Osteocyte (in vitro differentiated cells): ENCODE data around the gene WHRN. TPM values are rescaled to one million over a fixed set of nuclear protein-coding genes. Genes with fewer than 3 reads are reported as not detected.

Experiments
- DNase-seq: peaks from one replicate; pipeline ENCODE4 v3.0.0; 2021; ENCODE audit warnings: mixed read lengths; ENCODE audit not compliant: unreplicated experiment; ENCODE audit errors: extremely low spot score
- H3K27ac Mint-ChIP-seq: one replicate; pipeline ENCODE4 v1.8.0; 2021; ENCODE audit warnings: mild to moderate bottlenecking, mixed read lengths; ENCODE audit not compliant: unreplicated experiment
- H3K27me3 Mint-ChIP-seq: one replicate; pipeline ENCODE4 v1.8.0; 2021; ENCODE audit warnings: mixed read lengths; ENCODE audit not compliant: unreplicated experiment
- H3K36me3 Mint-ChIP-seq: one replicate; pipeline ENCODE4 v1.8.0; 2021; ENCODE audit warnings: mixed read lengths; ENCODE audit not compliant: unreplicated experiment
- H3K4me1 Mint-ChIP-seq: one replicate; pipeline ENCODE4 v1.8.0; 2021; ENCODE audit warnings: mixed read lengths; ENCODE audit not compliant: unreplicated experiment
- H3K4me3 Mint-ChIP-seq: one replicate; pipeline ENCODE4 v1.8.0; 2021; ENCODE audit warnings: mild to moderate bottlenecking, moderate library complexity, mixed read lengths; ENCODE audit not compliant: unreplicated experiment
- H3K9me3 Mint-ChIP-seq: one replicate; pipeline ENCODE4 v1.8.0; 2021; ENCODE audit warnings: mixed read lengths; ENCODE audit not compliant: unreplicated experiment
- total RNA-seq: library from RNA; stranded (reverse); gene quantifications from 2 replicates; pipeline ENCODE4 v1.2.1, GENCODE V29; 2021
- TF ChIP-seq, protein P1 (sequence below): fragments of 200-600 bp; sonication (generic); IDR thresholded peaks from 2 replicates; pipeline ENCODE4 v1.5.0; 2021; ENCODE audit warnings: antibody characterized with exemption, mild to moderate bottlenecking, moderate library complexity

WHRN gene
- total RNA-seq, 1 donor from 2014 or later = 12.0 TPM

- Mint-ChIP-seq H3K4me3 (no peak overlapping the region), H3K27me3 (peaks cover 9% of the 10 kb centered on the region), H3K27ac (no peak overlapping the region), H3K4me1 (no peaks in the 10 kb centered on the region), H3K36me3 (no peaks in the 10 kb centered on the region), H3K9me3 (no peaks in the 10 kb centered on the region)
- DNase-seq = no peak
- TF ChIP-seq, protein P1, sequence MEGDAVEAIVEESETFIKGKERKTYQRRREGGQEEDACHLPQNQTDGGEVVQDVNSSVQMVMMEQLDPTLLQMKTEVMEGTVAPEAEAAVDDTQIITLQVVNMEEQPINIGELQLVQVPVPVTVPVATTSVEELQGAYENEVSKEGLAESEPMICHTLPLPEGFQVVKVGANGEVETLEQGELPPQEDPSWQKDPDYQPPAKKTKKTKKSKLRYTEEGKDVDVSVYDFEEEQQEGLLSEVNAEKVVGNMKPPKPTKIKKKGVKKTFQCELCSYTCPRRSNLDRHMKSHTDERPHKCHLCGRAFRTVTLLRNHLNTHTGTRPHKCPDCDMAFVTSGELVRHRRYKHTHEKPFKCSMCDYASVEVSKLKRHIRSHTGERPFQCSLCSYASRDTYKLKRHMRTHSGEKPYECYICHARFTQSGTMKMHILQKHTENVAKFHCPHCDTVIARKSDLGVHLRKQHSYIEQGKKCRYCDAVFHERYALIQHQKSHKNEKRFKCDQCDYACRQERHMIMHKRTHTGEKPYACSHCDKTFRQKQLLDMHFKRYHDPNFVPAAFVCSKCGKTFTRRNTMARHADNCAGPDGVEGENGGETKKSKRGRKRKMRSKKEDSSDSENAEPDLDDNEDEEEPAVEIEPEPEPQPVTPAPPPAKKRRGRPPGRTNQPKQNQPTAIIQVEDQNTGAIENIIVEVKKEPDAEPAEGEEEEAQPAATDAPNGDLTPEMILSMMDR = no peak
These were observed 27.4 kb upstream of the WHRN start for GRCh38 chr9:114532561-114533237.

DNA sequence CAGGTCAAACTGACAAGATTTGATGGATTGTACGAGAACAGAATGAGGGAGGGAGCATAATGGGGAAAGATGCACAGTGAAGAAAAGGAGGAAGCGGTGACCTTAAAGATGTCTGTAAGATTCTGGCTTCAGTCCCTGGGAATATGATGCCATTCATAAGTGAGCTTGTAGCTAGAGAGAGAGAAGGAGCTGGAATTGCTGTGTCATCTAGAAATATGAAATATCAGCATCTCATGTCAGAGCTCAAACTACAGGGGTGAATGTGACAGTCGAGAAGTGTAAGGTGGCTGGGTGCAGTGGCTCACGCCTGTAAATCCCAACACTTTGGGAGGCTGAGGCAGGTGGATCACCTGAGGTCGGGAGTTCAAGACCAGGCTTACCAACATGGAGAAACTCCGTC is 24.0 kb upstream of the WHRN start:
- no peak overlapping the region for H3K27ac Mint-ChIP-seq
- no peaks in the 10 kb centered on the region for H3K36me3 Mint-ChIP-seq
- H3K9me3 Mint-ChIP-seq = no peaks in the 10 kb centered on the region
- no peaks in the 10 kb centered on the region for H3K27me3 Mint-ChIP-seq
- H3K4me3 Mint-ChIP-seq = no peak overlapping the region
- DNase-seq = no peak
- TF ChIP-seq, protein P1 = no peak
- peaks cover 7% of the 10 kb centered on the region for H3K4me1 Mint-ChIP-seq

DNA sequence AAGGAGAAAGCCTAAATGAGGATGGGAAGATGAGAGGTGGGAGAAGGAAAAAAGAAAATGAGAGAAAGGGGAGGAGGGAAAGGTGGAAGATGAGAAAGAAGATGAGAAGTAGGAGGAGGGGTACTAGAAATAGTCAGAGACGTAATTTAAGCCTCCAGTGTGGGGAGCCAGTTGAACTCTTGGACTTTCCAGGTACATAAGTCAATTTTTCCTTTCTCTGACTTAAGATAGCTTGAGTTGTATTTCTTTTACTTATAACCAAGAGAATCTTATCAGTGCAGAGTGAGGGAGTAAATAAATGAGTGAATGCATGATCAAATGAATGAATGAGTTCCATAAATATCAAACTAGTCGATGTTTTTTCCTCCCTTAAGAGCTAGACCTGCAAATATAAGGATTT is 21.5 kb upstream of the WHRN start:
- TF ChIP-seq, protein P1 = no peak
- no peak overlapping the region for H3K4me3 Mint-ChIP-seq
- no peaks in the 10 kb centered on the region for H3K27me3 Mint-ChIP-seq
- H3K9me3 Mint-ChIP-seq = no peaks in the 10 kb centered on the region
- no peak overlapping the region for H3K27ac Mint-ChIP-seq
- peaks cover 13% of the 10 kb centered on the region for H3K4me1 Mint-ChIP-seq
- no peak for DNase-seq
- H3K36me3 Mint-ChIP-seq = no peaks in the 10 kb centered on the region

- H3K4me1 Mint-ChIP-seq = peaks cover 19% of the 10 kb centered on the region
- H3K27me3 Mint-ChIP-seq = no peaks in the 10 kb centered on the region
- H3K27ac Mint-ChIP-seq = no peak overlapping the region
- no peak for DNase-seq
- no peaks in the 10 kb centered on the region for H3K36me3 Mint-ChIP-seq
- H3K9me3 Mint-ChIP-seq = no peaks in the 10 kb centered on the region
- TF ChIP-seq, protein P1 = no peak
- H3K4me3 Mint-ChIP-seq = no peak overlapping the region
These were observed 20.2 kb upstream of the WHRN start for GRCh38 chr9:114525513-114525912.

- Mint-ChIP-seq H3K9me3 (no peaks in the 10 kb centered on the region), H3K4me3 (no peak overlapping the region), H3K36me3 (no peaks in the 10 kb centered on the region), H3K4me1 (peaks cover 19% of the 10 kb centered on the region), H3K27me3 (peaks cover 5% of the 10 kb centered on the region), H3K27ac (no peak overlapping the region)
- DNase-seq = no peak
- TF ChIP-seq, protein P1 = no peak
These were observed 19.0 kb upstream of the WHRN start for GRCh38 chr9:114524247-114524681.
